NK-92 treated with Interleukin-12 subunit alpha and Interleukin-12 subunit beta, amount 100 ng/mL, for 24 hours (cell line): ENCODE data around the gene MRM2.

ENCODE experiments used
- DNase-seq: peaks from one replicate; lab custom pipeline; 2025; lab: John Stamatoyannopoulos, UW

Gene MRM2

GRCh38 chr7:2222516-2222915 lies 19.5 kb downstream of the MRM2 start:
- no peak for DNase-seq

DNA sequence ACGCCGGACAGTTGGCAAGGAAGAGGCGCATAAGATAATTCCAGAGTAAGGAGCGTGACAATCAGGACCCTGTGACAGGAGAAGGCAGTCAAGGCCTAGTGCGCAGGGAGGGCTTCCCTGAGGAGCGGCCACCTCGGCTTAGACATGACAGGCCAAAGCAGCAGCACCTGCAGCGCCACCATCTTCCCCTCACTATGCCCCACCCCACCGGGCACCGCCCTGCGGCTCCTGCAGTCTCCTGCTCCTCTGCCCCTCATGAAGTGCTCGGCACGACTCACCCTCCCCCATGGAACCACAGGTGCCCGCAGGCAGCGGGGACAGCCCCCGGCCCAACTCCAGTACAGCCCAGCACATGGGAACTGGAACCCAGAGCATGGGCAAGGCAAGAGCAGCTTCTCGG lies 21.1 kb downstream of the MRM2 start:
- DNase-seq = no peak

- DNase-seq = no peak
Observed at GRCh38 chr7:2220506-2220905, 21.5 kb downstream of the MRM2 start.

GRCh38 chr7:2220030-2220429 lies 22.0 kb downstream of the MRM2 start:
- DNase-seq = no peak

DNA sequence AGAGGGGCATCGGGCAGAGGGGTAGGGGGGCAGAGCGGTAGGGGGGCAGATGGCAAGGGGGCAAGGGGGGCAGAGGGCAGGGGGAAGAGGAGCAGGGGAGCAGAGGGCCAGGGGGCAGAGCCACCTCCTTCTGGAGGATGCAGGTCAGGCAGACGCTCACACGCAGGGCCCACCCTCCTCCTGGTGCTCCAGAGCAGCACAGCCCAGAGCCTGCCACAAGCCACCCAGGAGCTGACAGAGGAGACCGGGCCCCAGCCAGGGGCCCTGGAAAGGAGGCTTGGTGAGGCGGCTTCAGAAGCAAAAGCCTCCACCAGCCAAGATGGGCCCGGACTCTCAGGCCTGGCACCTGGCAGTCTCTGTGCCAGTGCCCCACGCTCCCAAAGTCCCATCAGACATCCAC lies 22.4 kb downstream of the MRM2 start:
- no peak for DNase-seq

GRCh38 chr7:2219136-2219535 lies 22.9 kb downstream of the MRM2 start:
- no peak for DNase-seq

DNA sequence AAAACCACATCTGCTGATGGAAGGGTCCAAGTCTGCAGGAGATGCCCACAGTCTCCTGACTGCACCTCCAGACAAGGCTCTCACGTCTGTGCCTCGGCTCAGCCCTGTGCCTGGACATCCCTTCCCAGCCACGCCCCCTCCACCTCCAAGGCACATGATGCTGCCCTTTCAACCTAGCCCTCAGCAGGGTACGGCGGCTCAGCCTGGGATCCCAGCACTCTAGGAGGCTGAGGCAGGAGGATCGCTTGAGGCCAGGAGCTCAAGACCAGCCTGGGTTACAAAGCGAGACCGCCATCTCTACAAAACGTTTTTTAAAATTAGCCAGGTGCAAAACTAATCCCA lies 23.6 kb downstream of the MRM2 start:
- no peak for DNase-seq

- DNase-seq = no peak
Observed at GRCh38 chr7:2217716-2218443, 24.1 kb downstream of the MRM2 start.

DNA sequence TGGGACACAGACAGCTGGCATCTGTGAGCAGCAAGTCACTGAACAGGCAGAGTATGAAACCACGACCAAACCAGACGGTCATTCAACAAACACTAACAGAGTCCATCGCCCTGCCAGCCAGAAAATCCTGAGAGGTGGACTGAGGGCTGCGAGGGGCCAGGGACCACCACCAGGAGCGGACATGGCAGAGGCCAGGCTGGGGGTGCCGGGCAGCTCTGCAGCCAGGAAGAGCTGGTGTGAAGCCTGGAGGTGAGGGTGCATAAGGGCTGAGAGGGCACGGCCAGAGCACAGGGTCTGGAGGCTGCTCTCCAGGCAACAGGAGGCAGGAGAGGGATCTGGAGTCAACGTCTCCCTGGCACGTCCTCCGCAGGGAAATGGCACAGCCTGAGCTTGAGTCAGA lies 24.8 kb downstream of the MRM2 start:
- no peak for DNase-seq

GRCh38 chr7:2215851-2216250 lies 26.2 kb downstream of the MRM2 start:
- DNase-seq = no peak

- DNase-seq = no peak
Observed at GRCh38 chr7:2214636-2215035, 27.4 kb downstream of the MRM2 start.

- DNase-seq = no peak
Observed at GRCh38 chr7:2213551-2214215, 28.3 kb downstream of the MRM2 start.

DNA sequence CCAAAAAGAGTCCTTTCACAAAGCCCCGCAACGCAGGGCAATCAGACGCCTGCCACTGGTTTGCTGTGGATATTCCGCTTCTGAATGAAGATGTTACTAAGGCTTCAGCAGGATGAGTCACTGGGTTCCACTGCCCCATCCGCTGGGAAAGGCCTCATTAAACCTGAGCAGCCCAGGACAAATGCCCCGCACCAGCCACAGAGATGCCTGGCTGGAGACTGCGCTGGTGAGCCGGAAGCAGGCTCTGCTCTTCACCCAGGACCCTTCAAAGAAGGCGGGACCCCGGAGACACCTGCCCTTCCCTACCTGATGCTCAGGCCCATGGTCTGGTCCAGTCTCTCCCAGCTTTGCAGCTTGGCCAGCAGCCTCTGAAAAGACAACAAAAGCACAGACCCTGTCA lies 29.1 kb downstream of the MRM2 start:
- no peak for DNase-seq

GRCh38 chr7:2211926-2212325 lies 30.1 kb downstream of the MRM2 start:
- DNase-seq = no peak

DNA sequence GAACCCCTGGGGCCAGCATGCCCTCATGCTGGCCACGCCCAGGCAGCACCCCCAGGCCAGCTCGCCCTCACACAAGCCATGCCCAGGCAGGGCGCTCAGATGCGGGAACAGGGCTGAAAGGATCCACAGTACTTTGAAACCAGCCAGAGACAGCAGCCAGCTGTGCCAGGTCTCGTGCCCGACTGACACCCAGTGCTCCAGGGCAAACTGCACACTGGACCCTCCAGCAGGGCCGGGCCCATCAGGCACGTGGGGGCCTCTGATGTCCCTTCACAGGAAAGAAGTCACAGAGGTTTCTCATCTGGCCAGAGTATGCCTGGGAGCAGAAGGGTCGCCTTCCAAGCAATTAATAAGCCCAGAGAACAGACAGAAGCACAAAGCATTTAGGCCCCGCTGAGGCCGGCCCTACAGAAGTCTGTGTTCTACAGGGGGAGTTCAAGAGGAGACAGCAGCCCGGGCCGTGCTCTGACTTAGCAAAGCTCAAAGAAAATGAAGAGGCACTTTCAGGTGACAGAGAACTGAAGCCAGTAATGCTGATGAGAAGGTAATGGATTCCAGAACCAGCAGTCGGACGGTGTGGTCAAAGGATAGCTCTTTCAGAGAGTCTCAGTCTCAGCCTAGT lies 30.6 kb downstream of the MRM2 start:
- no peak for DNase-seq

DNA sequence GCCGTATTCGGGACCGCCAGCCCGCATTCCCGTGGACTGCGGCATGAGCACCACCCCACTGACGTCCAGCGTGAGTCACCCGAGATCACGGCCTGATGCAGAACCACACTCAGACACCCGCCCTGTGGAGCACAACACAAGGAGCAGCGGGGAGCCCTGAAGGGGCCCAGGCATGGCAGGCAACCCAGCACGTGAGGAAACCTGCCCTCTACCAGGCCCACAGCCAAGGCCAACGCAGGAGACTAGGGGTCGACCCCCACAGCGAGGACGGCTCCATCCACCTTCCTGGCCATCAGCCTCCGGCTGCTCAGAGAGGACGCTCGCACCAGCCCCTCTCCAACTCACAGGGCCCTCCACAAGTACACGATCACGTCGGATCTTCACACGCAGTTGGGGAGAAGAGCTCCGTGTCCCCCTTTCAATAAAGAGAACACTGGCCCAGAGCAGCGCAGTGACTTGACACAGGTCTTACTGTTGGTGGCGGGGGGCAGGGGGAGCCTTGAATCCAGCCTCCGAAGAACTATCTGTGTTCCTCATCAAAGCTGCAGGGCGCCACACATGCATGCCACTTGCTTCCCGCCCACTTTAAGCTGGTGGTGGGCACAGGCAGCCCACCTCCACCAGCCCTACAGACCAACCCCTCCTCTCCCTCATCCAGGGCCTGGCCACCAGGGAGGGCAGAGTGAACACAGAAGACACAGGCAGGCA lies 31.3 kb downstream of the MRM2 start:
- no peak for DNase-seq

- DNase-seq = no peak
Observed at GRCh38 chr7:2209961-2210323, 32.1 kb downstream of the MRM2 start.

DNA sequence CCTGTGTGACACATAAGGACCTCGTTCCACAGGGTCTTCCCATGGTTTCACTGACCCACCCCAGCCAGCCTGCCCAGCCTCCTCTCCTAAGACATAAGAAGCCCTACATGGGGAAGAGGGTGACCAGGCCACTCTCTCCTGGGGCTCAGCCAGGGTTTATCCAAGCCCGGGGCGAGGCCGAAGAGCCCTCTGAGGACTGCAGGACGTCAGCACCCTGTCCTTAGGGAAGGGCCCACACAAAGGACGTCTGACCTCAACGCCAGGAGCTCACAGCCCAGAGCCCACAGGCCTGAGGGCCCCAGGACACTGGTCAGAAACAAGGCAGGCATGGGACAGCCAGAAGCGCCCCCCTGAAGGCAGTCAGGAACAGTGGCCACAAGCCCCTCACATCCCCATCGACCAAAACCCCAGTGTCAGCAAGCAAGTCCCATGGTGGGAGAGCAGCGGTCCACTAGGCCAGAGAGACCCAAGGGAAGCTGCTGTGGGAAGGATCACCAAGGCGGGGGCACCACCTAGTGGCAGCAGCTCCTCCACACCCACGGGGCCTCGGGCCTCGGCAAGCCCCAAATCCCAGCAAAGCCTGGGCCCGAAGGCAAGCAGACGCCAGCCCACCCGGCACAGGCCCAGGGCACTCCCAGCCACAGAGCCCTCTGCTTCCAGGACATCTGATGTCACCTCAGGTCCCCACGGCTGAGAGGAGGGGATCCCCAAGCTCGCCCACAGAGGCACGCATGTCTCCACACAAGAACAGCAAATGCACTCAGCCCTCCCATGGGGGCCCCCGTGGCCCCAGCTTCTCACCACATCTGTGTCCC lies 32.7 kb downstream of the MRM2 start:
- DNase-seq = no peak

DNA sequence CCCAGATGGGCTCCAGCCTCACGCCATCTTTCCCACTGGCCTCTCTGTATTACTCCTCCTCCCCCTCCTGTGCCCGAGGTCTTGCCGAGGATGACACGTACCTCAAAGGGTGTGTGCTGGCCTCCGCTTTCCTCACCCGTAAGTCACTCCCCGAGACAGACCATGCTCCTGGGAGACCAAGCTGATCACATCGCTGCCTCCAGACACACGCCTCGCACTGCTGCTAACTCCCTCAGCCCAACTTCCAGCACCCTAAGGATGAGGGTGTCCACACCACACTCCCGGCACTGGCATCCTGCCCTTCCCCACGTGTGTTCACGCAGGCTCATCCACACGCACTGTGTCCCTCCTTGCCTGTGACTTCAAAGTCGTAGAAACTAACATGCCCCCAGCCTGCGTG lies 33.3 kb downstream of the MRM2 start:
- no peak for DNase-seq

GRCh38 chr7:2205036-2205780 lies 36.8 kb downstream of the MRM2 start:
- no peak for DNase-seq

DNA sequence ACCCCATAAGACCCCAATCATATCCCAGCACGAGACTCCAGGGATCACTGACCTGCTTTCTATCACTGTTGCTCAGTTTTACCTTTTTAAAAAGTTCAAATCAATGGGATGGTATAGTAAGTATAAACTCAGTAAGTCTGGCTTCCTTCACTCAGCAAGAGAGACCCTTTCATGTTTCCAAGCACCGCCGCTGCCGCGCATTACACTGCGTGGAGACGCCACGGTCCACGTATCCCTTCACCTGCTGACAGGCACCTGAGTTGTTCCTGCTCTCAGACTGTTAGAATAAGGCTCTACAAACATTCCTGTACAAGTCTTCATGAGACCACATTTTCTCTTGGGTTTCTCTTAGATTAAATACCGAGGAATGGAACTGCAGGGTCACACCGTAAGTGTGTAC lies 37.6 kb downstream of the MRM2 start:
- no peak for DNase-seq
